Upper lobe of right lung (tissue), 1 donor: Measurements from ENCODE around the gene PKMYT1. TPM values are rescaled to one million over a fixed set of nuclear protein-coding genes. Genes with fewer than 3 reads are reported as not detected.

Experiments used
- ATAC-seq: fragments of 200-7000 bp; cut with Tn5 transposase; one replicate; pipeline ENCODE4 v1.9.1; 2020; ENCODE audit warnings: mild to moderate bottlenecking, moderate library complexity
- DNase-seq: peaks from one replicate; pipeline ENCODE4 v3.0.0-alpha.2; 2020
- H3K27ac ChIP-seq: fragments of 200-600 bp; one replicate; pipeline ENCODE4 v1.8.0; 2022
- H3K27me3 ChIP-seq: fragments of 200-600 bp; one replicate; pipeline ENCODE4 v1.8.0; 2022; ENCODE audit warnings: mild to moderate bottlenecking
- H3K36me3 ChIP-seq: fragments of 200-600 bp; one replicate; pipeline ENCODE4 v1.8.0; 2022
- H3K4me1 ChIP-seq: fragments of 200-600 bp; one replicate; pipeline ENCODE4 v1.8.0; 2022
- H3K4me3 ChIP-seq: fragments of 200-600 bp; one replicate; pipeline ENCODE4 v1.8.0; 2022; ENCODE audit warnings: mild to moderate bottlenecking
- H3K9me3 ChIP-seq: fragments of 200-600 bp; one replicate; pipeline ENCODE4 v1.8.0; 2022
- intact Hi-C: fragments of 100-400 bp; cut with DNase I; formaldehyde crosslinking; loops from one replicate; pipeline ENCODE4 v1.11.0; 2022
- total RNA-seq: library from RNA; stranded (reverse); fragmentation: NEBNext Ultra II Directional; extraction: Animal tissue kit (Norgen Biotek cat#: 25700); gene quantifications from one replicate; pipeline ENCODE4 v1.2.1, GENCODE V29; 2021
- TF ChIP-seq, protein P1 (sequence below): fragments of 200-600 bp; IDR thresholded peaks from one replicate; pipeline ENCODE4 v1.8.0; 2022; ENCODE audit warnings: antibody characterized with exemption
- donor health status: DM: no; HTN: yes; CAD: no; lungs with severe emphysema.

PKMYT1 gene
- total RNA-seq, 1 donor from 2014 or later = 3.8 TPM

DNA sequence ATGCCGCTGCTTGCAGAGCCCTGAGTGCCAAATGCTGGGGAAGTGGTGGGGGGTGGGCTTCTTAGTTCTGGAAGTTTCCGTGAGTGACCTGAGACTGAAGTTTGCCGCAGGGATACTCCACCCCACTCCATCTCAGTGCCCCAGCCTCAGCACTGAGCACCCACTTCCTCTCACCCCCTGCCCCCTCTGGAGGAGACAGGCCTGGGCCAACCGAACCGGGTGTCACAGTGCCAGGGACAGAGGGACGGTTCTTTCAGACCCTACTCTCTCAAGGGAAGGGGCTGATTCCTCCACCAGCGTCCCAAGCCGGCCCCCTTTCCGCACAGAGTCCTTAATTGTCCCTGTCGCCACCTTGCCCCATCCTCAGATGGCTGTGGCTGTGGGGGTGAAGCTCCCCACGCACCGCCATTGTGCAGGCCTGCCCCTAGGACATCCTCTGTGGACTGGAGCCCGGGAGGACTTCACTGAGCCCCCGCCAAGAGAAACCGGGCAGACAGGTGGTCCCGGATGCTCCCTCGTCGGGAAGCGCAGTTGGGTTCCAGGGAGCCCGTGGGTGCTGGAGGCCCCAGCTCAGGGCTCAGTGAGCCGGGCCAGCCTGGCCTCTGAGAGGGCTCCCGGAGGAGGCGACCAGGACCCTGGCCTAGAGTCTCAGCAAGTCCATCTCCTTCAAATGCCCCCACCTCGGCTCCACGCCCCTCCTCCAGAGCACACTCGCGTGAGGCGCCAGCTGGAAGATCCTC lies 17.7 kb downstream of the PKMYT1 start:
- Histone ChIP-seq H3K27me3 (peaks cover 83% of the 10 kb centered on the region), H3K36me3 (no peaks in the 10 kb centered on the region), H3K4me3 (no peak overlapping the region), H3K27ac (no peak overlapping the region), H3K4me1 (peaks cover 28% of the 10 kb centered on the region), H3K9me3 (no peaks in the 10 kb centered on the region)
- DNase-seq (no peak), ATAC-seq (no peak)
- TF ChIP-seq, protein P1, sequence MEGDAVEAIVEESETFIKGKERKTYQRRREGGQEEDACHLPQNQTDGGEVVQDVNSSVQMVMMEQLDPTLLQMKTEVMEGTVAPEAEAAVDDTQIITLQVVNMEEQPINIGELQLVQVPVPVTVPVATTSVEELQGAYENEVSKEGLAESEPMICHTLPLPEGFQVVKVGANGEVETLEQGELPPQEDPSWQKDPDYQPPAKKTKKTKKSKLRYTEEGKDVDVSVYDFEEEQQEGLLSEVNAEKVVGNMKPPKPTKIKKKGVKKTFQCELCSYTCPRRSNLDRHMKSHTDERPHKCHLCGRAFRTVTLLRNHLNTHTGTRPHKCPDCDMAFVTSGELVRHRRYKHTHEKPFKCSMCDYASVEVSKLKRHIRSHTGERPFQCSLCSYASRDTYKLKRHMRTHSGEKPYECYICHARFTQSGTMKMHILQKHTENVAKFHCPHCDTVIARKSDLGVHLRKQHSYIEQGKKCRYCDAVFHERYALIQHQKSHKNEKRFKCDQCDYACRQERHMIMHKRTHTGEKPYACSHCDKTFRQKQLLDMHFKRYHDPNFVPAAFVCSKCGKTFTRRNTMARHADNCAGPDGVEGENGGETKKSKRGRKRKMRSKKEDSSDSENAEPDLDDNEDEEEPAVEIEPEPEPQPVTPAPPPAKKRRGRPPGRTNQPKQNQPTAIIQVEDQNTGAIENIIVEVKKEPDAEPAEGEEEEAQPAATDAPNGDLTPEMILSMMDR = no peak
- intact Hi-C loops = no loop called here

DNA sequence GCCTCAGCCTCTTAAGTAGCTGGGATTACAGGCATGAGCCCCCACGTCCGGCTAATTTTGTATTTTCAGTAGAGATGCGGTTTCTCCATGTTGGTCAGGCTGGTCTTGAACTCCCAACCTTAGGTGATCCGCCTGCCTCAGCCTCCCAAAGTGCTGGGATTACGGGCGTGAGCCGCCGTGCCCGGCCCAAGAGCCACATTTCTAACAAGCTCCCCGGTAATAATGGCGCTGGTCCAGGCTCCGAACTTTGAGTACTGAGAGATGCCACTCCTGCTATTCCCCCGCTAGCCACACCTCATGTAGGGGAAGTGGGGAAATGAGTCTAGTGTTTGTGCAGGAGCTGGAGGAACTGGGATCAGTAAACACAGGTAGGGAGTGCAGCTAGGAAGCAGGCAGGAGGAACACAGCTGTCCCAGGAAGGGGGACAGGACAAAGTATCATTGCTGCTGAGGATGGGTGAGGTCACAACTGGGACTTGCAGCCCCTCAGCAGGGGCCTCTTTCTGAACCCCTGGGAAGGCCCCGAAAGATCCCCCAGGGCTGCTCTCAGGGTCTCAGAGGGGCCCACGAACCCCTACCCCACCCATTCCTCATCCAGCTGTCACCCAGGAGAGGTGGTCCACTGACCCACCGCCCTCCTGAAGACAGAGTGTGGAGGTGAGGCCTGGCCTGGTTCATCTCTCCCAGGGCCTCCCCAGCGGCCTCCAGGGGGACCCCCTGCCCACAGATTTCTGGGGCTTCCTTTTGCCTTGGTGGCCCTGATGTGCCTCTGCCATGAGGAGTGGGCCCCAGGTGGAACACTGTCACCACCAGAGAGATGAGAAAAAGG lies 19.8 kb downstream of the PKMYT1 start:
- intact Hi-C loops = no loop called here
- DNase-seq = no peak
- H3K4me1 ChIP-seq = peaks cover 23% of the 10 kb centered on the region
- no peak for ATAC-seq
- no peaks in the 10 kb centered on the region for H3K36me3 ChIP-seq
- H3K9me3 ChIP-seq = no peaks in the 10 kb centered on the region
- no peak overlapping the region for H3K4me3 ChIP-seq
- H3K27me3 ChIP-seq = peaks cover 78% of the 10 kb centered on the region
- H3K27ac ChIP-seq = no peak overlapping the region
- TF ChIP-seq, protein P1 = no peak

DNA sequence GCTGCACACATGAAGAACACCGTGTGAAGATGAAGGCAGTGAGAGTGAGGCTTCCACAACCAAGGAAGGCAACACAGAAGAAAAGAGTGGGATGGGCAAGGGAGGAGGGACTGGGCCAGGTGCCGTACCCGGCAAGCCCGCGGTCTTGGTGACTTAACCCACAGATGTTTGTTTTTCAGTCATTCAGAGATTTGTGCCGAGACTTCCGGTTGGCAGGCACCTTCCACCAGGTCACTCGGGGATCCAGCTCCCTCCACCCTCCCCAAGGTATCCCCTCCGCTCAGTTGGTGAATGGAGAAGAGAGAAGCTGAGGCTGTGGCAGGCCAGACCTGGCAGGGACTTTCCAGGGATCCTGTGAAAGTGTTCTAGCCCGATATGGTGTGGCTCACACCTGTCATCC lies 21.0 kb downstream of the PKMYT1 start:
- Histone ChIP-seq H3K36me3 (no peaks in the 10 kb centered on the region), H3K4me1 (peaks cover 11% of the 10 kb centered on the region), H3K9me3 (no peaks in the 10 kb centered on the region), H3K4me3 (no peak overlapping the region), H3K27ac (no peak overlapping the region), H3K27me3 (peaks cover 78% of the 10 kb centered on the region)
- intact Hi-C loops = no loop called here
- DNase-seq (no peak), ATAC-seq (no peak)
- TF ChIP-seq, protein P1 = no peak

DNA sequence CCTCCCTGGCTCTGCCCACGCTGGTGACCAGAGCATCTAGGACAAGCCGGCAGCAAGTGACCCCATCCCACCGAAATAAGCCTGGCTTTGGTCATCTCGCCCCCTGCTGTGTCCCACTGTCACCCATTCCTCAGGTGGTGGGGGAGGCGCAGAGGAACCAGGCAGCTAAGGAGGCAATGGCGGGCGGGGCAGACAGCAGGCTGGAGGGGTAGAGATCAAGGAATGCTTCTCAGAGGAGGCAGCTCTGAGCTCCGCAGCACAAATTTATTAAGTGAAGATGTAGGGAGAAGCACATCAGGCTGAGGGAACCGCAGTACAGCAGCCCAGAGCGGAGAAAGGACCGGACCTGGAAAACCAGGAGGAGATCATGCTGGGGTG lies 23.7 kb downstream of the PKMYT1 start:
- Histone ChIP-seq H3K36me3 (no peaks in the 10 kb centered on the region), H3K4me3 (no peak overlapping the region), H3K27ac (no peak overlapping the region), H3K27me3 (peaks cover 62% of the 10 kb centered on the region), H3K4me1 (no peaks in the 10 kb centered on the region), H3K9me3 (no peaks in the 10 kb centered on the region)
- TF ChIP-seq, protein P1 = no peak
- ATAC-seq (no peak), DNase-seq (no peak)
- intact Hi-C loops = no loop called here

DNA sequence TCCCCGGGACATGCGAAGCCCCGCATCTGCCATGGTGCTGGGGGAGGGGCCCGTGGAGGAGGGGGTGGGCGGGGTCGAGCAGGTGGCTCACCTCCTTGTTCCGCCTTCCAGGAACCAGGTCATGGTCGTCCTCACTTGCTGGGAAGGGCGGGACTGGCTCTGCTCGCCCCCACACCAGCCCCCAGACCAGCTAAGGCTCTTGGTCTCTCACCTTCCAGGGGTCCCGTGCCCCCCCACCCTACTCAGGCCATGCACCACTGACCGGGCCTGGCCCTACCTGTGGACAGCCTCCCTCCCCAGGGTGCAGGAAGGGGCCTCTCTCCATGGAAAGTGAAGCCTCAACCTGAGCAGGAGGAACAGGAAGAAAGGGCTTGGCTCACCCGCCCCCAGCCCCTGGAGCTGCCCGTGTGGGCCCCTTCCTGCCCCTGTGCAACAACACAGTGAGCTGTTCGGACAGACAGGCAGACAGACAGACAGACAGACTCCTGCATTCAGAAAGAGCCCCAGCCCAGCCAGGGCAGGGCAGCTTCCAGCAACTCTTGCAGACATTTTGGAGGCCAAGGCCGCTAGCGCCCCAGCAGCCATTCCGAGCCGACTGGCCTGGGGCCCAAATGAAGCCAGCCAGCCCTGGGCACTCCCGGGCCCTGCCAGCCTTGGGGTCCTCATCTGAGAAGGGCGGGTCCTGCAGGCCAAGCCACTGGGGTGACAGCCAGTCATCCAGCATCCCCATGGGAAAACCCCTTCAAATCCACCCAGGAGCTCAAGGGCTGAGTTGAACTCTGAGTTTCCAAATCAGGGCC lies 24.3 kb downstream of the PKMYT1 start:
- intact Hi-C loops = no loop called here
- DNase-seq (no peak), ATAC-seq (peak; percentile 7)
- Histone ChIP-seq H3K4me3 (no peak overlapping the region), H3K9me3 (no peaks in the 10 kb centered on the region), H3K36me3 (no peaks in the 10 kb centered on the region), H3K27ac (no peak overlapping the region), H3K27me3 (peaks cover 62% of the 10 kb centered on the region), H3K4me1 (no peaks in the 10 kb centered on the region)
- TF ChIP-seq, protein P1 = no peak
